ENCODE results near the gene TPM4.

- TF ChIP-seq POLR2A (IDR thresholded peaks at IDR 0.05), result no peak
- TF ChIP-seq CTCF (IDR thresholded peaks at IDR 0.05 in 4 of 5, conservative IDR thresholded peaks at IDR 0.05 in 1 of 5), result no peak
Measured at GRCh38 chr19:16091546-16092475, 15.5 kb downstream of the TPM4 start.
